ENCODE results near the gene LRRC74A. TPM values are rescaled to one million over a fixed set of nuclear protein-coding genes. Genes with fewer than 3 reads are reported as not detected.
A peak's percentile ranks its signal among the peaks of the same experiment; 100 is the strongest.

Gene LRRC74A
- total and polyA plus RNA-seq, 9 of the 15 experiments (the other 6 are each of a cell fraction or from before 2014, with no cell fraction given), result not detected

- Histone ChIP-seq H3K36me3 (ENCODE audit: control insufficient read depth, insufficient read depth, low read length) (no peaks in the 10 kb centered on the region), H3K4me2 (ENCODE audit: insufficient read depth, low read length) (no peak overlapping the region; the same call in 1 of the 2 replicates), H3K79me2 (ENCODE audit: control insufficient read depth, insufficient read depth, low read length) (no peaks in the 10 kb centered on the region), H3K4me1 (replicated peaks in 1 of 2; ENCODE audit: control insufficient read depth in 2 of 2, insufficient read depth in 2 of 2, low read length in 2 of 2) (peaks cover 0 to 6% of the 10 kb centered on the region in 2 experiments; a peak in 1 of 5 replicates), H2AFZ (ENCODE audit: low read depth, low read length) (no peak overlapping the region), H4K20me1 (replicated peaks; ENCODE audit: control insufficient read depth, insufficient read depth, low read length) (no peaks in the 10 kb centered on the region), H3K9me3 (replicated peaks; ENCODE audit: control insufficient read depth, insufficient read depth, low read depth, low read length) (no peaks in the 10 kb centered on the region), H3K9ac (ENCODE audit: insufficient read depth in 1 of 2, low read depth in 2 of 2, low read length in 2 of 2) (no peak overlapping the region; a peak in 1 of 4 replicates), H3K4me3 (no peak overlapping the region), H3K27ac (ENCODE audit: extremely low read depth, low read depth, low read length) (no peak overlapping the region), H3K9me1 (ENCODE audit: control insufficient read depth, insufficient read depth, low read length) (no peaks in the 10 kb centered on the region), H3K27me3 (ENCODE audit: control insufficient read depth in 2 of 2, insufficient read depth in 2 of 2, low read length in 2 of 2) (peaks cover 2 to 10% of the 10 kb centered on the region in 2 experiments; a peak in 3 of 5 replicates)
- ChIA-PET CTCF (ENCODE audit: low intra/inter-chr PET ratio) (no interaction called here), POLR2A (no interaction called here)
- intact Hi-C loops (cut with micrococcal nuclease) (no loop called here), in situ Hi-C loops (cut with MboI) (no loop called here)
- FAIRE-seq (no peak), DNase-seq (ENCODE audit: extremely low read depth in 1 of 4, low spot score in 3 of 4) (peak in 2 of 4 experiments; percentile 19 to 31), ATAC-seq (no peak)
- no peak for TF ChIP-seq SAFB2 (IDR thresholded peaks at IDR 0.05; ENCODE audit: borderline replicate concordance, low read depth, low read length, severe bottlenecking)
- peak; percentile 68; the same call in 1 of the 2 replicates for TF ChIP-seq CBFA2T3 (IDR thresholded peaks at IDR 0.05)
- 0 out of 2 replicates have a peak, but pooled peaks have one; percentile 22 for TF ChIP-seq ATF3 (IDR thresholded peaks at IDR 0.05)
- no peak for TF ChIP-seq ATF3 (CRISPR knock-in tag; conservative IDR thresholded peaks at IDR 0.05)
- peak; percentile 19; the same call in 1 of the 2 replicates for TF ChIP-seq ATF7 (IDR thresholded peaks at IDR 0.05)
- no peak for TF ChIP-seq MCM3 (IDR thresholded peaks at IDR 0.05)
- no TSS peak for BruUV-seq (replicated peaks)
- 0% methylated on average over 2 of the region's 2 CpGs for WGBS (ENCODE audit: insufficient coverage, low coverage, missing lambda C conversion rate)
These were observed 83.1 kb downstream of the LRRC74A start for GRCh38 chr14:76909266-76909665.

Measured in K562 (cell line).